Activated CD8-positive, alpha-beta memory T cell treated with anti-CD3 and anti-CD28 coated beads, Interleukin-2, amount 50 U/mL, for 24 hours (primary cell): ENCODE results near the gene GADD45G.

ENCODE experiments used
- DNase-seq: peaks from one replicate; pipeline ENCODE4 v3.0.0-alpha.2; 2020; ENCODE audit errors: extremely low read depth

The GADD45G gene

DNA sequence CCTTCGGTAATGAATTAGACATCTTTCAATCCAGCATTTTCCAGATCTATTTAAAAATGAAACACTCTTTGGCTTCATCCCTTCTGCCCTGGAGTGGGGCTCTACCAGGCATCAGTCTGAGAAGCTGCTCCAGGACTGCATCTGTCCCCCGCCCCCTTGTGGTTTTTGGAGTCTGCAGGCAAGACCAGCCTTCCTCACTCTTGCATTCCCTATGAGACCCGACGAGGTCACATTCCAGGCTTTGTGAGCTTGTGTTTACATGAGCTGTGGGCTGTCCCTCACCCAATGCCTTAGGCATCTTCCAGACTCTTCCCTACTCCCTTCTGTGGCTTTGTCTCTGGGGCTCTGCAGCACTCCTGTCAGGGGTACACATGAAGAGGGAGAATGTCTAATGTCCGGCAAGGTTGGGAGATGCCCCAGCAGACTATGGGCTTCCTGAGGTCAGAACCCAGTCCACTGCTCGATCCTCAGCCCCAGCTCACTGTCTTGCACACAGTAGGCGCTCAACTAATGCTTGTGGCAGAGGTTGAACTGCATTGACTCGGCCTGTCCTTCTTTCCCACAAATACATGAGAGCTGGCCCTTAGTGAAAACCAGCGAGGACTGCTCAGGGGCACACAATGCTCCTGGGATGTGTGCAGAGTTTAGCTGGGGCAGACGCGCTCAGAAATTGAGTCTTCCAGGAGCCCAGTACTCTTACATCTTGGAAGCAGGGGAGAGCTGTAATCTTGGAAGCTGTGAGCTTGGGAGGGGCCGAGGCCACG is 11.7 kb upstream of the GADD45G start:
- no peak for DNase-seq

GRCh38 chr9:89593727-89594427 is 10.9 kb upstream of the GADD45G start:
- DNase-seq = peak; percentile 51

GRCh38 chr9:89594811-89595550 is 9.8 kb upstream of the GADD45G start:
- DNase-seq = no peak

DNA sequence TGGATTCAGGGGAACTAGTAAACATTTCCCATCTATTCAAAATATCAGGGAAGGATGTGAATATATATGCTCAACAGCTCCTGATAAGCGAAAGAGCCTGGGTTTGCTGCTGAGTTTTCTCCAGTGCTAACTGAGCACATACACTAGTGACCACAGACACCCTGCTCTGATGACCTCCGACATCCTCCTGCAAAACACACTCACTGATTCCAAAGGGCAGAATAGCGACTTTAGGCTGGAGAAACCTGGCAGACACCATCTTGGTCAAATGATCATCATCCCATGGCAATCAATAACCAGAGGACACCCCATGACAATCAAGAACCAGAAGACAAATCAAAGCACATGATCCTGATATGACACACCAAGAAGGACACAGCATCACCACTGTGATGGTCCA is 9.2 kb upstream of the GADD45G start:
- DNase-seq = no peak

DNA sequence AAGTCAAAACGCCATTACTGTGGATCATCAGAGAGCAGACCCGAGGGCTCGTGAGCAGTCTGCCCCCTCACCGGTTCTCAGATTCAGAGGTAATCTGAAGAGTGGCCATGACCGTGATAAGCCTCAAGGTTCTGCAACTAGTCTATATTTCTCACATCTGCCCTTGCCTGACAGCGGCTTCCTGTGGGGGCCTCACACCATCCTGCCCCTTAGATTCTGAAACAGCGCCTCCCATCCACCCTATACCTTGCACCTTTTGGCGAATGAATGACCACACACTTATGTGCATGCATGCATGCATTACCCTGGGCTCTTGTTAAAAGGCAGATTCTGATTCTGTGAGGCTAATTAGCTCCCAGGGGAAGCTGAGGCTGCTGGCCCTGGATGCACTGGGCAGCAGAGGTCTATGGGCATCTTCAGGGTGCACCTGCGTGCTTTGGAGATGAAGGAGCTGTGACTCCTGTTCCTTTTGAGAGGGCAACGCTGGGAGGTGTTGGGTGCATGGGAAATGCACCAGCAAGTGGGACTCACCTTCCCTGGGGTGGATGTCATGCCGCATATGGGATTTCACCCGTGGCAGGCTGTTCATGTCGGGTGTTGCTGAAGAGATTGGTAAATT is 7.8 kb upstream of the GADD45G start:
- DNase-seq = no peak

DNA sequence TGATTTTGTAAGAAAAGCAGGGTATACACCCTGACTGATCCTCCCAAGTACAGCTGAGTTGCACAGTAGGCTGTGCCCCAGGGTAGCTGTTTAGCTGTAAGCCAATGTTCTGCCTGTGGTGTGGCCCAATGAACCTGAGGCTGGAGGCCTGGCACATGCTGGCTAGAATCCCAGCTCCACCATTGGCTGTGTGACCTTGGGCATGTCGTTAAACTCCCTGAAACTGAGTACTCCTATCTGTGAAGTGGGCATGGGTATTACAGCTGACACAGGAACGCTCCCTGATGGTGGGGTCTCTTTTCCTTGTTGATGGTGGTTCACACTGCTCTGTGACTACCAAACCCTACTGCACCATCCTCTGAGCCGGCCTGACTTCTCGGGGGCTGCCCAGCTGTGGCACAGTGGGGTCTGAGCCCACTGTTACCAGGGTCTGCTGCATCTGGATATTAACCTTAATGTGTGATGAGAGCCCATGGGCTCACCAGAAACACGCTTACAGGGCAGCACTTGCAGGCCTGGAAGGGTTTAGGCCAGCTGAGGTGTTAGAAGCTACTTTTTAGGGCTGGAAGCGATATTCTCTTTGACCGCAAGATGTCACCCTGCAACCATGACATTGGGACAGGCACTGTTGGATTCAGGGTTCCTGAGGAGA is 7.0 kb upstream of the GADD45G start:
- DNase-seq = no peak

DNA sequence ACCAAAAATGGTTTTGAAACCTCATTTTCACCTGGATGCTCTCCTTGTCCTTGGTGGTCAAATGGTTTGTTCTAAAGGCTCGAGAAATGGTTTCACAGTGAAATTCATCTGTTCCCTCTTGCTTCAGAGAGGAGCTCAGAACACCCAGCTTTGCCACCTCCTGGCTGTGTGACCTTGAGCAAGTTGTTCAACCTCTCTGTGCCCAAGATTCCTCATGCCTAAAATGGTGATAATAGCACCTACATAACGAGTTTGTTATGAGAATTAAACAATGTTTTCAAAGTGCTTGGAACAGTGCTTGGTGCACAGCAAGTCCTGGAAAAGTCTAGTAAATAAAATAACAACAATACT is 6.5 kb upstream of the GADD45G start:
- no peak for DNase-seq

GRCh38 chr9:89598926-89599325 is 5.9 kb upstream of the GADD45G start:
- DNase-seq = no peak

DNA sequence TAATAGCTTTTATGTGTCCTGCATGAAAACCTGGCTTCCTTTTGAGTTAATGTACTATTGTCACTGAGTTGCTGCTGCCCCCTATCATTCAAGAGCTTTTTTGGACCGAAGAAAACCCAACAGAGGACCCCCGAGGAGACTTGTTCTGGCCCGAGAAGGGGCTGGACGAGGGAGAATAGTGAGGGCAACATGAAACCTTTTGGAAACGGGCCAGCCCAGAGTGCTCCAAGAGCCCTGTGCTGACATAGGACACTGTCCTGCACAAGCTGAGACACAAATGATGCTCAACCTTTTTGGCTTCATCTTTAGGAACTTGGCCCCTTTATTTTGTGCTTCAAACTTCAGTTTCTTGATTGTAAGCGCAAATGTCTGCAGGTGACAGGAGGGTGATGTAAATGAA is 4.0 kb upstream of the GADD45G start:
- DNase-seq = no peak

DNA sequence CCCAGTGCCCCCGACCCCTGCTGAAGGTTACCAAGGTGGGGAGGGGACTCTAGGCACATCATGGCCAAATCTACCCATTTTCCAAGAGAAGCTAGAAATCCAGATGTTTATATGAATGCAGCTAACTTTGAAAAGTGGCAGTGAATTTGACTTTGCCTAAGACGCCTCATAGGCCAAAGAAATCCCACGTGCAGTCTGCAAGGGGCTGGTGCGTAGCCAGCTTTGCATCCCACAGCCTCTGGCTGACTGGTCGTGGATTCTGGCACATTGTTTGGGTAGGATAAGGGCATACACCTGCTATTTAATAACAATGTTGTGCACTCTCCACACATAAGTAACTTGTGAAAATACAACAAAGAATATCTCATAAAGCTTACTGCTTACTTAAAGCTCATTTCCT is 3.5 kb upstream of the GADD45G start:
- DNase-seq = no peak

DNA sequence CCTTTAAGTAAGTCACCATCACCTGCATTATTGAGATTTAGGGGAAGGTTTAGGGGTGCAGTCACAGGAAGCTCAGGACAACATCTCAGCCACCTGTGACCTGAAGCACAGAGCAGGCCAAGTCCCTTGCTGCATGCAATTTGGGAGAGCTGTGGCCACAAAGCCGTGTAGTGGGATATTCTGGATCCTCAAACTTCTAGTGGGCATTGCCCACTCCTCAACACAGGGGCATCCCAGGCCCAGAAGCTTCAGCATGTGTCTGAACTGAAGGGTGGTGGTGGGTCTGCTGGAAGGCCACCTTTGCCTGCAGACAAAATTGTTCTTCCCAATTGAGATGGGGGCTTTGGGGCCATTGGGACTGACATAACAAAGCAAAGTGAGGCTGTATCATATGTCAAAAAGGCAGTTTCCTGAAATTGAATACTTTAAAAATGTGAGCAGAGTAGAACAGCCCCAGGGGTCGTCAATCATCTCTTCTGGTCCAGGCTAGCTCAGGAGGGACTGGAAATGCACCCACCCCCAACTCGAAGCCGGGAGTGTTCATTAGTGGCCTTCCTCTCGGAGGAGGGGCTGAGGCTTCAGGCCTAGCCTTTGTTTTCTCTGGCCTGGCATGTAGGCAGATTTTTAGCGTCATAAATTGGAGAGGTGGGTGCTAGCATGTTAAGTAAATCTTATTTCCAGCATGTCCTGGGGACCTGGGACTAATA is 2.8 kb upstream of the GADD45G start:
- DNase-seq = no peak

GRCh38 chr9:89602978-89603766 is 1.6 kb upstream of the GADD45G start:
- peak; percentile 71 for DNase-seq

DNA sequence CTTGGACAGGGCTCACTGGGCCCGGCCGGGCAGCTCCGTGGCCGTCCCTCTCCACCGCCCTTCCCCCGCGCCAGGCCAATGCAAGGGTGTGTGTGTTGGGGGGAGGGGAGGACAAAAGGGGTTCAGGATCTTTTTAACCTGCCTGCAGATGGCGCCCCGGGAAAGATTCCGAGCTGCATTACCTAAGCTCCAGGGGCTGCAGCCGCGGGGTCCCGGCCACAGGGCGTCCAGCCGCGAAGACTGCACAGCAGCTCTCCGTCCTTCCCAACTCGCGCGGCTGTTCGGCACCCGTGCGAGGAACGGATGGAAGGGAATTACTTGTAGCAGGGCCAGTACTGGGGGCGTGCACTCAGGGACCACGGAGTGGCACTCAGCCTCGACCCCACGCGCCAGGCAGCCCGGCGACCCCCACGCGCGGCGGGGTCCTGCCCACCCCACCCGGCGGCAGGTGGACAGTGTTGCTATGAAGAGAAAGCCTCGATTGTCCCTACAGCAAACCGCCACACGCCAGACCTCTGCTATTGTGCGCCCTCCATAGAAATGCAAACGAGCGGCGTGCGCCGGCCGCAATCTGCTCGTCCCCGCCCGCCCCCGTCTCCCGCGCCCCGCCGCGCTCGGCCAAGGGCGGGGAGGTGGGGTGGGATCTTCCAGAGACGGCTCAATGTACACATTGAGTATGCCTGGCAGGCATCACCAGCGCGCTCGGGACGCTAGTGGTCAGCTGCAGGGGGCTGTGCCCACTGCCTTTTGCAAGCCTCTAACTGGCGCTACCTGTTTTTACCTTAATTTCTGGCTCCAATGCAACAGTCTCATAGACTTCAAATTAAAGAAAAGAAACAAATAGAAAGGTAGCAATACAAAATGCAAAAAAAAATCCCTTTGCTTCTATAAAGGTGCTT is 796 bp upstream of the GADD45G start:
- DNase-seq = no peak

GRCh38 chr9:89605465-89606048 is 745 bp downstream of the GADD45G start:
- no peak for DNase-seq

DNA sequence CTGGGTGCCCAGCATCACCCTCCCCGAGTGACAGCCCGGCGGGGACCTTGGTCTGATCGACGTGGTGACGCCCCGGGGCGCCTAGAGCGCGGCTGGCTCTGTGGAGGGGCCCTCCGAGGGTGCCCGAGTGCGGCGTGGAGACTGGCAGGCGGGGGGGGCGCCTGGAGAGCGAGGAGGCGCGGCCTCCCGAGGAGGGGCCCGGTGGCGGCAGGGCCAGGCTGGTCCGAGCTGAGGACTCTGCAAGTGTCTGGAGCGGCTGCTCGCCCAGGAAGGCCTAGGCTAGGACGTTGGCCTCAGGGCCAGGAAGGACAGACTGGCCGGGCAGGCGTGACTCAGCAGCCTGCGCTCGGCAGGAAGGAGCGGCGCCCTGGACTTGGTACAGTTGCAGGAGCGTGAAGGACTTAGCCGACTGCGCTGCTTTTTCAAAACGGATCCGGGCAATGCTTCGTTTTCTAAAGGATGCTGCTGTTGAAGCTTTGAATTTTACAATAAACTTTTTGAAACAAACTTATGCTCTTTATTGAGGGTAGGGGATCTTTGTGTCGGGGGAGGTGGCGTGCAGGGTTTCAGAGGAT is 1.3 kb downstream of the GADD45G start:
- DNase-seq = no peak

GRCh38 chr9:89606624-89607311 is 2.0 kb downstream of the GADD45G start:
- DNase-seq = no peak

GRCh38 chr9:89608641-89609335 is 4.0 kb downstream of the GADD45G start:
- no peak for DNase-seq
